GM18508 (cell line): ENCODE data around the gene SAP25.
"Not testable (repeated sequence)": the region's sequence is repeated elsewhere in the genome, so short reads cannot be mapped to it uniquely, and the experiment has no call there.

ENCODE experiments used
- ATAC-seq: cut with Tn5 transposase; IDR thresholded peaks from one replicate; pipeline ENCODE4 v1.9.1; 2021; ENCODE audit warnings: moderate number of reproducible peaks; ENCODE audit not compliant: insufficient read depth, unreplicated experiment

Gene SAP25

GRCh38 chr7:100540073-100540723, 33.5 kb downstream of the SAP25 start:
- ATAC-seq, result no peak

- no peak for ATAC-seq
These were observed 34.2 kb downstream of the SAP25 start for GRCh38 chr7:100539436-100540006.

- ATAC-seq, result peak; percentile 80
These were observed 34.9 kb downstream of the SAP25 start, which contains the start of gene AGFG2 for GRCh38 chr7:100538654-100539435. Gene AGFG2 (plus strand): TSS chr7:100539203. CDS start chr7:100539347, 144 bp downstream.

GRCh38 chr7:100538348-100538653, 35.4 kb downstream of the SAP25 start:
- no peak for ATAC-seq

GRCh38 chr7:100536695-100537094, 37.0 kb downstream of the SAP25 start:
- not testable (repeated sequence) for ATAC-seq

GRCh38 chr7:100535982-100536381, 37.7 kb downstream of the SAP25 start:
- ATAC-seq, result not testable (repeated sequence)

GRCh38 chr7:100532165-100533022, 41.3 kb downstream of the SAP25 start:
- ATAC-seq, result no peak

GRCh38 chr7:100528108-100528866, 45.4 kb downstream of the SAP25 start:
- ATAC-seq, result not testable (repeated sequence)

- ATAC-seq, result not testable (repeated sequence)
These were observed 50.5 kb downstream of the SAP25 start for GRCh38 chr7:100523192-100523591.
